Pulmonary artery endothelial cell (primary cell): ENCODE measurements around the gene C1S. TPM values are rescaled to one million over a fixed set of nuclear protein-coding genes. Genes with fewer than 3 reads are reported as not detected.
"Not testable (repeated sequence)": the region's sequence is repeated elsewhere in the genome, so short reads cannot be mapped to it uniquely, and the experiment has no call there.

Experiments used
- DNase-seq: peaks from one replicate; pipeline ENCODE4 v3.0.0-alpha.2; 2011; ENCODE audit warnings: low read depth, low spot score
- total RNA-seq: library from RNA; depleted of rRNA; stranded (reverse); fragments of >200 nt; gene quantifications from 2 replicates; pipeline ENCODE4 v1.2.3, GENCODE V29; 2014

C1S gene
- total RNA-seq, 1 donor from 2014 or later, result 0.40 TPM

GRCh38 chr12:7046383-7047105 lies 14.0 kb upstream of the C1S start:
- DNase-seq, result no peak

DNA sequence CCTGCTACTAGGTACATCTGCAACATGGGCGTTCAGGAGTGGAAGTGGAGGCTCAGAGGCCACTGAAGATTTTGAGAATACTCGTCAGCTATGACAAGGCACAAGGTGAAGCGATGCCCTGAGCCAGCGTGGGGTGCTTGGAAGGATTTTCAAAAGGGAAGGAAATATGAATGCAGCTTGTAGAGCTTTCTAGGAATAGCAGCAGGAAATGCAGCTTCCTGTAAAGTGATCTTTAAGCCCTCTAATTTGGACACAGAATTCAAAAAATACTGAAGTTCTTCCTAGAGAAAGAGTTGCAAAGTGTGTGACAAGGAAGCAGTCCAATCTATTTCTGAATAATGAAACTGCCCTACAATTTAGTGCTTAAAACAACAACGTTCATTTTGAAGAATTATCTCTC lies 13.2 kb upstream of the C1S start:
- DNase-seq, result no peak

- not testable (repeated sequence) for DNase-seq
Observed at GRCh38 chr12:7049445-7049951, 11.0 kb upstream of the C1S start.

GRCh38 chr12:7049973-7050372 lies 10.5 kb upstream of the C1S start:
- DNase-seq, result not testable (repeated sequence)

DNA sequence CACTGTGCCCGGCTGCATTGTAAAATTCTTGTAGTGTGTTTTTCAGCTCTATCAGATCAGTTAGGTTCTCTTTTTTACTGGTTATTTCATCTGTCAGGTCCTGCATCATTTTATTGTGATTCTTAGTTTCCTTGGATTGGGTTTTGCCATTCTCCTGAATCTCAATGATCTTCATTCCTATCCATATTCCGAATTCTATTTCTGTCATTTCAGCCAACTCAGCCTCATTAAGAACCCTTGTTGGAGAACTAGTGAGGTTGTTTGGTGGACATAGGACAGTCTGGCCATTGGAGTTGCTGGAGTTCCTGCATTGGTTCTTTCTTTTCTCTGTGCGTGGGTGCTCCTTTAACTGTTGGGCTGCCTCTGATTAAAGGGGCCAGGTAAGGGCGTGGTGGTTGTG lies 5.6 kb upstream of the C1S start:
- DNase-seq, result no peak

DNA sequence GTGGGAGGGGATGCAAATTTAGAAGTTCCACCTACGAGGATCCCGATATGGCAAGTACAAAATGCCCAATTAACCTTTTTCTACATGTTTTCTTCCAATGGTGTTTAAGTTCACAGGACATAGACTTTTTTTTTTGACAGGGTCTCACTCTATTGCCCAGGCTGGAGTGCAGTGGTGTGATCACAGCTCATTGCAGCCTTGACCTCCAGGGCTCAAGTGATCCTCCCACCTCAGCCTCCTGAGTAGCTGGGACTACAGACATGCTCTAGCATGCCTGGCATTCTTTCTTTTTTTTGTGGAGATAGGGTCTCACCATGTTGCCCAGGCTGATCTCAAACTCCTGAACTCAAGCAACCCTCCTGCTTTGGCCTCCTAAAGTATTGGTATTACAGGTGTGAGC lies 4.8 kb upstream of the C1S start:
- DNase-seq, result not testable (repeated sequence)

- no peak for DNase-seq
Observed at GRCh38 chr12:7058163-7058845, 2.2 kb upstream of the C1S start.

GRCh38 chr12:7058850-7059395 lies 1.6 kb upstream of the C1S start:
- DNase-seq, result no peak

DNA sequence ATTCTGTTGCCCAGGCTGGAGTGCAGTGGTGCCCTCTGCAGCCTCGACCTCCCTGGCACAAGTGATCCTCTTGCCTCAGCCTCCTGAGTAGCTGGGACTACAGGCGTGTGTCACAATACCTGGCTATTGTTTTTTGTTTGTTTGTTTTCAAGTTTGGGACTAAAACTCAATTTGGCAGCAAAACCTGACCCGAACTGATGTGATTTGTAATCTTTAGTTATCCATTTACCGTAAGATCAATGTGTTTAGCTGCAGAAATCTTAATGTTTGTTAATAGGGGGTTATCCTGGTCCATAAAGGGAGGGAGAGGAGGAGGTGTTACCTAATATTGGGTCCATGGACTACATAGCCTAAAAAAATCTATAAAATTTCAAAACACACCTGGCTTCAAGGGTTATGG lies 738 bp upstream of the C1S start:
- no peak for DNase-seq

GRCh38 chr12:7061138-7061537 lies 620 bp downstream of the C1S start:
- DNase-seq, result no peak

GRCh38 chr12:7061596-7061995 lies 1.1 kb downstream of the C1S start:
- DNase-seq, result no peak

GRCh38 chr12:7064516-7064915 lies 4.0 kb downstream of the C1S start:
- no peak for DNase-seq

DNA sequence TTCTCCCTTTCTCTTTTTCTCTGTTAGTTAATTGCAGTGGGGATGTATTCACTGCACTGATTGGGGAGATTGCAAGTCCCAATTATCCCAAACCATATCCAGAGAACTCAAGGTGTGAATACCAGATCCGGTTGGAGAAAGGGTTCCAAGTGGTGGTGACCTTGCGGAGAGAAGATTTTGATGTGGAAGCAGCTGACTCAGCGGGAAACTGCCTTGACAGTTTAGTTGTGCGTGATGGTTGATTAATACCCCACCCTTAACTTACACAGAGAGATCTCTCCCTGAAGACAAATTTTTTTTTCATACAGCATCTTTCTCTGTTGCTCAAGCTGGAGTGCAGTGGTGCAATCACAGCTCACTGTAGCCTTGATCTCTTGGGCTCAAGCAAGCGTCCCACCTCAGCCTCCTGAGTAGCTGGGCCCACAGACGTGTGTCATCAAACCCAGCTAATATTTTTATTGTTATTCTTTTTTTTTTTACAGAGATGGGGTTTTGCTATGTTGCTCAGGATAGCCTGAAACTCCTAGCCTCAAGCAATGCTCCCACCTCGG lies 4.6 kb downstream of the C1S start:
- no peak for DNase-seq

GRCh38 chr12:7066596-7066995 lies 6.1 kb downstream of the C1S start:
- no peak for DNase-seq

DNA sequence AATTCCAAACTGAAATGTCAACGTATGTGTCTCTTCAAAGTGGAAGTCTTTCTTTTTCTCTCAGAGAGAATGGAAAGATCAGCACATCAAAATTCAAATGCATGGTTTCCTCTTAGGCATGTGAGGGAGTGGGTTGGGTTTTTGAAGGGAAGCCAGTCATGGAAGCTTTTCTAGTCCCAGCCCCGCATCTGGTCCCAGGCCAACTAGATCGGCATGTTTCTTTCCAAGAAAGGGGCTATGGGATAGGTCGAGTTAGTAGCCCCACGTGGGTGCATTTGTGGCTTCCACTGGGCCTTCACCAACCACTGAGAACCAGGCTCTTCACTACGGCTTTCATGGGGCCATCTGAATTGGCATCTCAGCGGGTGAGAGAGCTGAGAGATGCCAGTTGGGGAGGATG lies 6.6 kb downstream of the C1S start:
- DNase-seq, result no peak

DNA sequence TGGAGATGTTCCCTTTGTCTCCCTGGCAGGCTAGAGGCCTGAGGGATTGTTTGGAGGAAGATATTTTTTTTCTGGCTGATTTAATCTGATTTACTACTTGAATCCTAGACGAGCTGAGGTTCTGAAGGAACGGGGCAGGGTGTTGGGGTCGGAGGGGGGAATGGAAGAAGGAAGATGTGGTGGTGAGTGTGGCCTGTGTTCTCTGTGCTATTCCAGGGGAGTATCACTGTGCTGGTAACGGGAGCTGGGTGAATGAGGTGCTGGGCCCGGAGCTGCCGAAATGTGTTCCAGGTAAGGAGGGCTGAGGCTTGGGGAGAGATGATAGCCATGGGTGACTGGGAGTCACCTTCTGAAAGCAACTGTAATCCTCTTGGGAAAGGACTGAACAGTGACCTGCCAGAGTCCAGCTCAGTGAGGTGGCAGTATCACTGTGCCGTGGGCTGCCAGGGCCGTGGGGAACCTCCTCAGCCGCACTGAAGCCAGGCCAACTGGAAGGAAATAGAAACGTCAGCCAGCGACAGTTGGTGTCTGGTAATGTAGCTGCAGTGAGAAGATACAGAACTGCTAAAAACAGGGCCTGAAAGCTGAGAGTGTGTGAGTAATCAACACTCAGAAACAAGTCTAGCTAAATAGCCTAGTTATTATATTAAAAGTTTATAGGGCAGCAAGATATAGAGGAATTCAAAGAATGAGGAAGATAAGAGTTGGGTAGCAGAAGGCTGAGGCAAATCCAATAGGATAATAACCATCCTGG lies 7.9 kb downstream of the C1S start:
- DNase-seq, result no peak

GRCh38 chr12:7068994-7069346 lies 8.5 kb downstream of the C1S start:
- DNase-seq, result no peak

DNA sequence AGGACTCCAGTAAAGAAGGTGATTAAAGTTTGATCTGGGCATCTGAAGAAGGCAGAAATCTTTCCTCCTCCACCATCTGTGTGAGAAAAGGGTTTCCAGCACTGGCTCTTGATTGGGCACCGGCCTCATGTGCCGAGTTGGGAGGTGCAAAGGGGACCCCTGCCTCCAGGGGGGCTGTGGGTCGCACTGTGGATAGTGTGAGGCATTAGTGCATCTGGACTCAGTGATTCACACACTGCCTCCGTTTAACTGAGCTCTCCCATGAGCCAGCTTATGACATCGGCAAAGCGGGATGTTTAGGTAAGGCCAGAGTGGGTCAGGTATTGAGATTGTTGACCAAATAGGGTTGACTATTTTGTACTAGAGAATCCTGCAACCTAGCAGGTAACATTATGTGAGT lies 8.9 kb downstream of the C1S start:
- no peak for DNase-seq

DNA sequence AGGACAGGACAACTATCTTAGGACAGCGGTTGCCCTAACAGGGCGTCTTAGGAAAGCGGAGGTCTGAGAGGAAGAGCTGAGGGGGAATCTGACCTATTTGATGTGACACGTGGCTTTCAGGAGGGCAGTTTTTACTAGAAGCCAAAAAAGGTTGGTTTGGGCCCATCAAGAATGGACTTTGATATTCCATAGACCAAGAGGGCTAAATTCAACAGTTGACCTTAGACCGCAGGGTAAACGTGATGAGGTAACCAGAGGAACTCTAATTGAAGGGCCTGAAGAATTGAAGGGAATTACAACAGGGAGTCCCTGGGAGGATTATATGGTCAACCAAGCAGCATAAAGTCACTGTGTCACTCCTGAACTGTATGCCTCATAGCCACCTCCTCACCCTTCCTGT lies 11.5 kb downstream of the C1S start:
- no peak for DNase-seq

DNA sequence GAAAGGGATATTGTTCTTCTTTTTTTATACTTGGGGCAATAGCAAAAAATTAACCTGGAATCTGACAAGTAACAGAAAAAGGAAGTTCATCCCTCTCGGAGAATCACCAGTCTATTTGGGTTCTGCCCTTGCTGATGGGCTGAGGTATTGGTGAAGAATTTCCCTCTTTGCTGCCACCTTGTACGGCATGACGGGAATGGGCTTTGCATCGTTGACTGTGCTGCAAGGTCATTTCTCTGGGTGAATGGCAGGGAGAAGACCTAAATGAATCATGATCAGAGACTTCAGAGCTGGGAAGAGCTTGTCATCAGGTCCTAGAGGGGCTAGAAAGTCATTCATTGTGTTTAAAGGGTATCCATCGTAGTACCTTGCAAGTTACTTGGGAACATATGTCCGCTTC lies 12.0 kb downstream of the C1S start:
- DNase-seq, result no peak

DNA sequence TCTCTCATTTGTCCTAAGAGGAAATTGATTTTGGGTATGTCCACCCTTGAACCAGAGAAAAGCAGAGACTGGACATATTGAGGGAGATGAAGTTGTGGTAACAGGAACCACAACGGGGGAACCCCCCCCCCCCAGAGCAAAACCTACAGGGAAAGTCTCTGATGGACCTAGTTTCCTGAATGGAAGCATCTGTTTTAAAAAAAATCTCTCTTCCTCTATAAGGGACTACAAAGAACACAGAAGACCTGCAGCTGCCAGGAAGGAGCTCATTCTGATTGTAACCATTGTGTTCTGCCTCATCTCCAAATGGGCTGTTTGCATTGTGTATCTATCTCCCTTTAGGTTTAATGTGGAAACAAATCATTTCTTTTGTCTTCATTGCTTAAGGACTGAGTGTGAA lies 13.4 kb downstream of the C1S start:
- no peak for DNase-seq

- no peak for DNase-seq
Observed at GRCh38 chr12:7075518-7075917, 15.0 kb downstream of the C1S start.
